Left lung (tissue), 10 donors: ENCODE data around the gene FABP6. TPM values are rescaled to one million over a fixed set of nuclear protein-coding genes. Genes with fewer than 3 reads are reported as not detected.
A peak's percentile ranks its signal among the peaks of the same experiment; 100 is the strongest.

Source experiments
- ATAC-seq: fragments of 200-7000 bp; cut with Tn5 transposase; one replicate; pipeline ENCODE4 v1.9.1; 2020; ENCODE audit warnings: moderate library complexity
- DNase-seq, 4 donors: peaks; one replicate each; pipeline ENCODE4 v3.0.0-alpha.2; 2013 to 2020
- H3K27ac ChIP-seq, 2 donors: fragments of 200-600 bp; sonication (generic) in 1 of 2; one replicate each; pipeline versions ENCODE4 v1.5.0 to v1.8.0; 2020 to 2021
- H3K27me3 ChIP-seq, 2 donors: fragments of 200-600 bp; sonication (generic) in 1 of 2; one replicate each; pipeline versions ENCODE4 v1.5.0 to v1.8.0; 2020 to 2021
- H3K36me3 ChIP-seq, 2 donors: fragments of 200-600 bp; sonication (generic) in 1 of 2; one replicate each; pipeline versions ENCODE4 v1.5.0 to v1.8.0; 2020 to 2021
- H3K4me1 ChIP-seq, 2 donors: fragments of 200-600 bp; one replicate each; pipeline ENCODE4 v1.8.0; 2021
- H3K4me3 ChIP-seq, 2 donors: fragments of 200-600 bp; sonication (generic) in 1 of 2; one replicate each; pipeline versions ENCODE4 v1.5.0 to v1.8.0; 2020 to 2021; ENCODE audit warnings: mild to moderate bottlenecking in 1 of 2
- H3K9me3 ChIP-seq, 2 donors: fragments of 200-600 bp; sonication (generic) in 1 of 2; one replicate each; pipeline versions ENCODE4 v1.5.0 to v1.8.0; 2020 to 2021
- CTCF ChIP-seq, 2 donors: fragments of 200-600 bp; sonication (generic) in 1 of 2; IDR thresholded peaks; one replicate each; pipeline versions ENCODE4 v1.5.0 to v1.8.0; 2021; ENCODE audit warnings: antibody characterized with exemption in 2 of 2
- intact Hi-C, 2 donors: fragments of 100-400 bp; cut with DNase I; formaldehyde crosslinking; loops; one replicate each; pipeline versions ENCODE4 v1.11.2 to v1.14.2; 2022
- polyA plus RNA-seq, 6 donors: library from polyadenylated mRNA; unstranded; fragments of 120-200 nt; gene quantifications; one replicate each; pipeline ENCODE4 v1.2.1, GENCODE V29; 2013; ENCODE audit not compliant: insufficient read length in 6 of 6
- total RNA-seq, 2 donors: library from RNA; stranded (reverse); fragmentation: NEBNext Ultra II Directional; extraction: Animal tissue kit (Norgen Biotek cat#: 25700); gene quantifications; one replicate each; pipeline ENCODE4 v1.2.1, GENCODE V29; 2021
- donor health status: DM: no; HTN: yes; CAD: no.
- donor health status: DM: no; HTN: no; CAD: no.

Gene FABP6
- total and polyA plus RNA-seq, 8 donors, result 1.1 to 7.3 (median 3.5) TPM; not detected in 1

DNA sequence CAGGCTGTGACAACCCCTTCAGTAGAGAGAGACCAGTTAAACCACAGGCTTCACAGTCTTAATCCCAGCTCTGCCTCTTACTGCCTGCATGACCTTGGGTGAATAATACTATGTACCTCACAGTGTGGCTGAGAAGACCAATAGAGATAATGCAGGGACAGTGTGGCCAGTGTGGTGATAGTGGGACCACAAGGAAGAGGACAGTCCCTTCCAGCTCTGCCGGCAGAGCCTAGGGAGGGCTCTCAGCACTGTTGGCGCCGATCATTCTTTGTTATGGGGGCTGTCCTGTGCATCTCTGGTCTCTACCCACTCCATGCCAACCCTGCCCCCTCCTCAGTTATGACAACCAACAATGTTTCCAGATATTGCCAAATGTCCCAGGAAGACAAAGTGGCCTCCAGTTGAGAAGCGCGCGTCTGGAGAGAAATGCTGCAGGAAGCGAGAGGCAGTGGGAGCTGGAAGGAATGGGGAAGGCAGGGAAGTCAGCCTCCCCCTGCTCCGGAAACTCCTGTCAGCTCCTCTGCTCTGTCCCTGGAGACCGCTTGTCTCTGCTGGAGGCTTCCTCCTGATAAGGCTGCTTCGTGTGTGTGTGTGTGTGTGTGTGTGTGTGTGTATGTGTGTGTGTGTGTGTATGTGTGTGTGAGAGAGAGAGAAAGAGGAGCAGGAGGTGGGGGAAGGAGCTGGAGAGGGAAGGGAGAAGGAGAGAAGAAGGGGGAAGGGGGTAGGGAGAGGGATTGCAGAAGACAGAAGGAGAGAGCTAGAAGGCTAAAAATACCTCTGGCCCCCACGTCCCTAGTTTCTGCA, 31.8 kb upstream of the FABP6 start:
- Histone ChIP-seq H3K4me1 (peaks cover 0 to 14% of the 10 kb centered on the region in 2 donors), H3K36me3 (no peaks in the 10 kb centered on the region), H3K27ac (no peak overlapping the region), H3K4me3 (no peak overlapping the region), H3K9me3 (no peaks in the 10 kb centered on the region), H3K27me3 (peaks cover 0 to 10% of the 10 kb centered on the region in 2 donors)
- ATAC-seq (no peak), DNase-seq (peak in 1 of 4 donors; percentile 61)
- intact Hi-C loops, result loop anchor here in 1 of 2 donors (5.0 kb wide), 1 partner anchor 150 kb away; no protein-coding TSS in a partner anchor
- no peak for TF ChIP-seq CTCF (IDR thresholded peaks at IDR 0.05)

GRCh38 chr5:160198146-160198545, 31.2 kb upstream of the FABP6 start:
- Histone ChIP-seq H3K4me1 (peaks cover 0 to 14% of the 10 kb centered on the region in 2 donors), H3K27ac (no peak overlapping the region), H3K4me3 (no peak overlapping the region), H3K27me3 (peaks cover 0 to 10% of the 10 kb centered on the region in 2 donors), H3K36me3 (no peaks in the 10 kb centered on the region), H3K9me3 (no peaks in the 10 kb centered on the region)
- intact Hi-C loops, result loop anchor here in 1 of 2 donors (5.0 kb wide), 1 partner anchor 149 kb away; no protein-coding TSS in a partner anchor
- ATAC-seq (no peak), DNase-seq (no peak)
- TF ChIP-seq CTCF (IDR thresholded peaks at IDR 0.05), result no peak

DNA sequence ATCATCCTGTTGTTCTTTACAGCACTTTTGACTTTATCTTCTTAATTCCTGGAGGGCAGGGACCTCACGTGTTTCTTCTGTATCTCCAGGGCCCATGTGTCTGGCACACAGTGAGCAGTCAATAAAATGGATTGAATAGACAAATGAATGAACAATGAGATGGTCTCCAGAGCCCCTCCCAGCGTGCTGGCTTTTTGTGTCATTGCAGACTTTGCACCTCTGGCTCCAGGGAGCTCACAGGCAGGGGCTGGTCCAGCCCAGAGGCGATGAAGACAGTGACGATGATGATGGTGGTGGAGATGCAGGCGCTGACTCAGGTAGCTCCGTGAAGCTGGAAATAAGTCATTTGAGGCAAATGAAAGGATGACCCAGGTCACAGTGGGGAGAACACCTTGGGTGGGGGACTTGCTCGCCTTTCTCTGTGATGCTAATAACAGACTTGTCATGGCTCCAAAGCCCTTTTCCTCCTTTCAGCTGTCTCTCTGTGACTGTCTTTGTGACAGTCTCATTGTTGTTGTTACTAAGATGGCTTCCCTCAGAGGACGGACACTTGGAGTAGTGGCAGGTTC, 30.4 kb upstream of the FABP6 start:
- peak overlapping the region in 1 of 2 donors; percentile 30 for H3K4me3 ChIP-seq
- H3K27me3 ChIP-seq, result peaks cover 0 to 10% of the 10 kb centered on the region in 2 donors
- no peaks in the 10 kb centered on the region for H3K9me3 ChIP-seq
- intact Hi-C loops, result loop anchor here in 1 of 2 donors (5.0 kb wide), 1 partner anchor 148 kb away; no protein-coding TSS in a partner anchor
- no peak for TF ChIP-seq CTCF (IDR thresholded peaks at IDR 0.05)
- no peak overlapping the region for H3K27ac ChIP-seq
- no peak for DNase-seq
- H3K36me3 ChIP-seq, result no peaks in the 10 kb centered on the region
- no peak for ATAC-seq
- H3K4me1 ChIP-seq, result peaks cover 0 to 14% of the 10 kb centered on the region in 2 donors

GRCh38 chr5:160199410-160199911, 29.8 kb upstream of the FABP6 start:
- Histone ChIP-seq H3K4me3 (peak overlapping the region; percentile 6 to 30), H3K9me3 (no peaks in the 10 kb centered on the region), H3K4me1 (peaks cover 0 to 14% of the 10 kb centered on the region in 2 donors), H3K27ac (no peak overlapping the region), H3K36me3 (no peaks in the 10 kb centered on the region), H3K27me3 (peaks cover 0 to 10% of the 10 kb centered on the region in 2 donors)
- intact Hi-C loops, result loop anchor here in 1 of 2 donors (5.0 kb wide), 1 partner anchor 148 kb away; no protein-coding TSS in a partner anchor
- peak; percentile 96 to 98 for TF ChIP-seq CTCF (IDR thresholded peaks at IDR 0.05)
- ATAC-seq (peak; percentile 100), DNase-seq (peak; percentile 71 to 98 (median 74))

- Histone ChIP-seq H3K27me3 (no peaks in the 10 kb centered on the region), H3K36me3 (no peaks in the 10 kb centered on the region), H3K4me1 (no peaks in the 10 kb centered on the region), H3K27ac (no peak overlapping the region), H3K9me3 (no peaks in the 10 kb centered on the region), H3K4me3 (no peak overlapping the region)
- TF ChIP-seq CTCF (IDR thresholded peaks at IDR 0.05), result no peak
- no peak for ATAC-seq
- no peak for DNase-seq
- intact Hi-C loops, result no loop called here
These were observed 22.2 kb upstream of the FABP6 start for GRCh38 chr5:160207061-160207460.
